Kidney glomerular epithelial cell (primary cell): ENCODE results near the gene SORCS1.
"Not testable (repeated sequence)": the region's sequence is repeated elsewhere in the genome, so short reads cannot be mapped to it uniquely, and the experiment has no call there.

Source experiments
- DNase-seq: peaks from one replicate; lab custom pipeline; 2025; lab: John Stamatoyannopoulos, UW

The SORCS1 gene

GRCh38 chr10:107051769-107052168 lies 112.7 kb downstream of the SORCS1 start:
- no peak for DNase-seq

- no peak for DNase-seq
These were observed 121.0 kb downstream of the SORCS1 start for GRCh38 chr10:107043461-107043860.

- no peak for DNase-seq
These were observed 127.0 kb downstream of the SORCS1 start for GRCh38 chr10:107037192-107038122.

GRCh38 chr10:107033799-107034422 lies 130.6 kb downstream of the SORCS1 start:
- no peak for DNase-seq

- no peak for DNase-seq
These were observed 131.7 kb downstream of the SORCS1 start for GRCh38 chr10:107032700-107033401.

- DNase-seq = no peak
These were observed 132.4 kb downstream of the SORCS1 start for GRCh38 chr10:107031931-107032699.

- no peak for DNase-seq
These were observed 136.3 kb downstream of the SORCS1 start for GRCh38 chr10:107028236-107028635.

GRCh38 chr10:107025676-107026075 lies 138.8 kb downstream of the SORCS1 start:
- DNase-seq = no peak

- DNase-seq = not testable (repeated sequence)
These were observed 140.5 kb downstream of the SORCS1 start for GRCh38 chr10:107024033-107024432.

- no peak for DNase-seq
These were observed 141.7 kb downstream of the SORCS1 start for GRCh38 chr10:107022600-107023354.

- DNase-seq = no peak
These were observed 145.4 kb downstream of the SORCS1 start for GRCh38 chr10:107019154-107019553.

- no peak for DNase-seq
These were observed 151.1 kb downstream of the SORCS1 start for GRCh38 chr10:107013258-107014006.

- DNase-seq = no peak
These were observed 152.5 kb downstream of the SORCS1 start for GRCh38 chr10:107011992-107012391.

GRCh38 chr10:107011105-107011504 lies 153.4 kb downstream of the SORCS1 start:
- no peak for DNase-seq

GRCh38 chr10:107010531-107010930 lies 154.0 kb downstream of the SORCS1 start:
- no peak for DNase-seq

GRCh38 chr10:107004362-107004761 lies 160.1 kb downstream of the SORCS1 start:
- DNase-seq = no peak

- no peak for DNase-seq
These were observed 162.4 kb downstream of the SORCS1 start for GRCh38 chr10:107002068-107002467.

- DNase-seq = no peak
These were observed 165.3 kb downstream of the SORCS1 start for GRCh38 chr10:106999118-106999707.

- DNase-seq = no peak
These were observed 166.8 kb downstream of the SORCS1 start for GRCh38 chr10:106997721-106998120.

- DNase-seq = no peak
These were observed 168.0 kb downstream of the SORCS1 start for GRCh38 chr10:106996510-106996909.
